RWPE1 (cell line): Measurements from ENCODE around the gene DUSP12.
A peak's percentile ranks its signal among the peaks of the same experiment; 100 is the strongest.

Experiments
- CTCF ChIA-PET: fragments of 350-600 bp; sonication (Branson Sonifier 250); formaldehyde crosslinking; extraction: SDS; loops from one replicate; lab custom pipeline; 2021; lab: Yijun Ruan, JAX
- POLR2A ChIA-PET: fragments of 400-600 bp; formaldehyde crosslinking; extraction: SDS; loops from one replicate; lab custom pipeline; 2020; ENCODE audit warnings: antibody characterized with exemption; ENCODE audit not compliant: low non-redundant PET; lab: Yijun Ruan, JAX
- DNase-seq: peaks from one replicate; pipeline ENCODE4 v3.0.0; 2012; ENCODE audit warnings: low spot score
- H3K27ac ChIP-seq: fragments of 450-650 bp; 2 replicates; pipeline ENCODE4 v1.5.1; 2017
- TF ChIP-seq, protein P1 (sequence below): fragments of 450-650 bp; conservative IDR thresholded peaks from 2 replicates; pipeline ENCODE4 v1.5.1; 2017; ENCODE audit warnings: low read depth, mild to moderate bottlenecking

Gene DUSP12

DNA sequence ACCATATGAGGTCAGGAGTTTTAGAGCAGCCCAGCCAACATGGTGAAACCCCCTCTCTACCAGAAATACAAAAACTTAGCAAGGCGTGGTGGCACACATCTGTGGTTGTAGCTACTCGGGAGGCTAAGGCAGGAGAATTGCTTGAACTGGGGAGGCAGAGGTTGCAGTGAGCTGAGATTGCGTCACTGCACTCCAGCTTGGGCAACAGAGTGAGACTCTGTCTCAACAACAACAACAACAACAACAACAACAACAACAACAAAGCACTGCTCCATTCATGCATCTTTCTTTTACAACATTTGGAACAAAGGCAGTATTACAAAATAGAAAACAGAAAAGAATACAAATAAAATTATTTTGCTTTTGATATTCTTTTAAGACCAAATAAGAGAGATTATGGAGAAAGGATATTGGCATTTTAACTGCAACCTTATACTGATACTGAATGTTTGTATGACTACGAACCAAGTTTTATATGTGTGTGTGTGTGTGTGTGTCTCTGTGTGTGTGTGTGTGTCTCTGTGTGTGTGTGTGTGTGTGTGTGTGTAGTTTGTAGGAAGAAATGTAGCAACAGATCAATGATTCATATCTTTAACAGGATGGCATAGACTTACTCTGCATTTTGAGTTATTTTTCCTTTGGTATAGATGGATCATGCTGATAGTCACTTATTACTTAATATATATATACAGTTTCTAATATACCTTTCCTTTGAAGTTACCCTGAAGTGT is 41.2 kb downstream of the DUSP12 start:
- DNase-seq, result no peak
- CTCF ChIA-PET, result no interaction called here
- H3K27ac ChIP-seq, result no peak overlapping the region
- TF ChIP-seq, protein P1, sequence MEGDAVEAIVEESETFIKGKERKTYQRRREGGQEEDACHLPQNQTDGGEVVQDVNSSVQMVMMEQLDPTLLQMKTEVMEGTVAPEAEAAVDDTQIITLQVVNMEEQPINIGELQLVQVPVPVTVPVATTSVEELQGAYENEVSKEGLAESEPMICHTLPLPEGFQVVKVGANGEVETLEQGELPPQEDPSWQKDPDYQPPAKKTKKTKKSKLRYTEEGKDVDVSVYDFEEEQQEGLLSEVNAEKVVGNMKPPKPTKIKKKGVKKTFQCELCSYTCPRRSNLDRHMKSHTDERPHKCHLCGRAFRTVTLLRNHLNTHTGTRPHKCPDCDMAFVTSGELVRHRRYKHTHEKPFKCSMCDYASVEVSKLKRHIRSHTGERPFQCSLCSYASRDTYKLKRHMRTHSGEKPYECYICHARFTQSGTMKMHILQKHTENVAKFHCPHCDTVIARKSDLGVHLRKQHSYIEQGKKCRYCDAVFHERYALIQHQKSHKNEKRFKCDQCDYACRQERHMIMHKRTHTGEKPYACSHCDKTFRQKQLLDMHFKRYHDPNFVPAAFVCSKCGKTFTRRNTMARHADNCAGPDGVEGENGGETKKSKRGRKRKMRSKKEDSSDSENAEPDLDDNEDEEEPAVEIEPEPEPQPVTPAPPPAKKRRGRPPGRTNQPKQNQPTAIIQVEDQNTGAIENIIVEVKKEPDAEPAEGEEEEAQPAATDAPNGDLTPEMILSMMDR, result no peak
- POLR2A ChIA-PET, result no interaction called here

GRCh38 chr1:161791904-161792655 is 42.5 kb downstream of the DUSP12 start:
- TF ChIP-seq, protein P1, result no peak

DNA sequence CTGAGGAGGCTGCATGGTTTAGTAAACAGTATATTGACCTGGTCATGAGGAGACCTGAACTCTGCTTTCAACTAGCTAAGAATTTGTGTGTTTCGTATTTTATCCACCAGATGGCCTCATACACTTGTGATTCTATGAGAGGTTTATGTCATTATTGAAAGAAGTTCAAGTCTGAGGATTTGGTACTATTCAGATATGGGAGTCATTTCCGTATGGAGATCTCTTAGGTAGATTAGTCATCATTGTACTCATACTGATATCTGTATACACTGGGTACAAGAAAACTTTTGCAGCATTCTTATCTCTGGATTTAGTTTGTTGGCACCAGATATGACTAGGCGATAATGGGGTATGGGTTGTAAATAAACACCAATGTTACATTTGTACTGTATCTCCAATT is 43.2 kb downstream of the DUSP12 start:
- ChIA-PET CTCF (interaction anchor here (0.5 to 3.1 kb wide), 10 partner anchors 8 to 517 kb away, joined by 3 to 34 read pairs (median 4); no protein-coding TSS in a partner anchor), POLR2A (no interaction called here)
- no peak overlapping the region for H3K27ac ChIP-seq
- TF ChIP-seq, protein P1, result peak; percentile 59
- DNase-seq, result peak; percentile 68

More at GRCh38 chr1:161791904-161792655, 42.5 kb downstream of the DUSP12 start:
- ChIA-PET POLR2A (no interaction called here), CTCF (interaction anchor here (0.5 to 3.1 kb wide), 8 partner anchors 8 to 252 kb away, joined by 3 to 34 read pairs (median 4); no protein-coding TSS in a partner anchor)
- H3K27ac ChIP-seq, result no peak overlapping the region
- DNase-seq, result no peak

DNA sequence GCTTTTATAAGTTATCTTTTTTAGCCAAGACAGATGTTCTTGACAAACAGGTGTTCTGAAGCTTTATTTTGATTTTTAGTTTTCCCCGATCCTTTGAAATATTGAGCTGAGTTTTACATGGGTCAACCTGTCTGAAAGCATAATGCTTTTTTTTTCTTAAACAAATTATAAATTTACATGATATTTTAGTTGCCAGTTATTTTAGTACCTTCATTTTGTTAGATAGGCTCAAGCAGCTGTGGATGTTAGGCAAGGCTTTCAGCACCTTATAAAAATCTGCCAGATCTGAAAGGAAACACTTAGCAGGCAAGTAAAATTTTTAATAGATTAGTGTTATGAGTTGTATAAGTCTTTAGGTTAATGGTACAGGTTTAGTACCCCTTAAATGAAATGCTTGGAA is 50.2 kb downstream of the DUSP12 start:
- H3K27ac ChIP-seq, result no peak overlapping the region
- TF ChIP-seq, protein P1, result no peak
- ChIA-PET POLR2A (no interaction called here), CTCF (no interaction called here)
- no peak for DNase-seq

- no peak for DNase-seq
- ChIA-PET CTCF (no interaction called here), POLR2A (no interaction called here)
- TF ChIP-seq, protein P1, result no peak
- H3K27ac ChIP-seq, result no peak overlapping the region
Measured at GRCh38 chr1:161801955-161802354, 52.4 kb downstream of the DUSP12 start.

- POLR2A ChIA-PET, result no interaction called here
- no peak for DNase-seq
- TF ChIP-seq, protein P1, result no peak
- no peak overlapping the region for H3K27ac ChIP-seq
- CTCF ChIA-PET, result interaction anchor here (0.7 kb wide), 1 partner anchor 1464 kb away, joined by 3 read pairs; no protein-coding TSS in a partner anchor
Measured at GRCh38 chr1:161803181-161803580, 53.6 kb downstream of the DUSP12 start.
